ENCODE results near the gene TMEM267. TPM values are rescaled to one million over a fixed set of nuclear protein-coding genes. Genes with fewer than 3 reads are reported as not detected.

TMEM267 gene
- total and polyA plus RNA-seq, 2 of the 8 experiments (the other 6 are each of a cell fraction or from before 2014, with no cell fraction given): 4.8 to 6.2 TPM

DNA sequence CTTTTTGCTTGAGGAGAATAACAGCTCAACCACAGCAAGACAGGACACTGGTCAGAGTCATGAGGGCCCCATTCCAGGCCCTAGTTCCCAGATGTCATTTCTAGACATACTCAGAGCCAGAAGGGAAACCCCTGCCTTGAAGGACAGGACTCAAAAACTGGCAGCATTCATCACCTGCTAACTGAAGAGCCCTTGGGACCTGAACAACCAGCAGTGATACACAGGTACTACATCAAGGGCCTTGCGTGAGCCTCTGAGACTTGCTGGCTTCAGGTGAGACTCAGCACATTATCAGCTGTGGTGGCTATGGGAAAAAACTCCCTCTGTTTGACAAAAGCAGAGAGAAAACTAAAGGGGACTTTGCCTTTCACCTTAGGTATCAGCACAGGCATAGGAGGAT is 22.6 kb downstream of the TMEM267 start:
- FAIRE-seq (no peak), DNase-seq (ENCODE audit: low read depth in 1 of 2, low spot score in 2 of 2) (no peak)
- Histone ChIP-seq H4K20me1 (replicated peaks in 1 of 2; ENCODE audit: control insufficient read depth in 1 of 2, insufficient read depth in 2 of 2, low read length in 2 of 2) (no peaks in the 10 kb centered on the region), H3K23me2 (ENCODE audit: low read depth, low read length) (no peaks in the 10 kb centered on the region), H3K9ac (replicated peaks in 1 of 4; ENCODE audit: extremely low read depth in 1 of 4, low read depth in 3 of 4, low read length in 3 of 4) (no peak overlapping the region), H3K4me2 (ENCODE audit: insufficient read depth in 1 of 2, low read depth in 2 of 2, low read length in 2 of 2) (no peak overlapping the region), H3K23ac (ENCODE audit: insufficient read length) (no peak overlapping the region), H2BK15ac (ENCODE audit: low read length) (no peak overlapping the region), H3K18ac (ENCODE audit: extremely low read depth, low read length) (no peak overlapping the region), H3K14ac (ENCODE audit: insufficient read length) (no peak overlapping the region), H2BK120ac (replicated peaks; ENCODE audit: low read depth, low read length) (no peak overlapping the region), H3K9me3 (ENCODE audit: insufficient read depth in 2 of 2, low read depth in 1 of 2, low read length in 1 of 2) (peaks cover 9 to 10% of the 10 kb centered on the region in 2 experiments), H3K27me3 (replicated peaks in 1 of 4; ENCODE audit: control insufficient read depth in 3 of 4, extremely low read depth in 1 of 4, insufficient read depth in 3 of 4, low read length in 3 of 4) (no peaks in the 10 kb centered on the region), H2AK5ac (ENCODE audit: low read depth, low read length) (no peak overlapping the region), H2BK20ac (ENCODE audit: low read length) (no peak overlapping the region), H2BK12ac (ENCODE audit: low read depth, low read length) (no peak overlapping the region), H3K36me3 (ENCODE audit: control insufficient read depth in 2 of 4, insufficient read depth in 4 of 4, low read length in 3 of 4) (peaks cover 0 to 4% (median 0%) of the 10 kb centered on the region in 4 experiments; a peak in 2 of 8 replicates), H2BK5ac (ENCODE audit: low read depth, low read length) (no peak overlapping the region), H3K79me2 (ENCODE audit: control insufficient read depth in 1 of 2, insufficient read depth in 2 of 2, low read length in 2 of 2) (peaks cover 0 to 4% of the 10 kb centered on the region in 2 experiments; a peak in 1 of 4 replicates), H4K8ac (ENCODE audit: extremely low read depth, insufficient read depth, low read length) (no peak overlapping the region), H3K56ac (replicated peaks; ENCODE audit: insufficient read length, low read depth, low read length) (no peak overlapping the region), H3K79me1 (ENCODE audit: low read depth, low read length) (no peaks in the 10 kb centered on the region), H3K4ac (replicated peaks; ENCODE audit: insufficient read length, low read depth, low read length) (no peak overlapping the region), H3K4me3 (ENCODE audit: extremely low read depth in 1 of 4, insufficient read depth in 2 of 4, low read depth in 3 of 4, low read length in 4 of 4) (no peak overlapping the region), H3K27ac (ENCODE audit: low read depth, low read length) (no peak overlapping the region), H4K91ac (replicated peaks; ENCODE audit: insufficient read length, low read length) (no peak overlapping the region), H2AFZ (ENCODE audit: low read length) (no peak overlapping the region), H4K5ac (ENCODE audit: insufficient read length, low read depth, low read length) (no peak overlapping the region), H3K4me1 (replicated peaks in 1 of 4; ENCODE audit: control insufficient read depth in 3 of 4, insufficient read depth in 4 of 4, low read length in 3 of 4) (no peaks in the 10 kb centered on the region)
- CTCF ChIA-PET (ENCODE audit: partially characterized antibody): interaction anchor here (0.5 kb wide), 1 partner anchor 41 kb away, joined by 3 read pairs; no protein-coding TSS in a partner anchor
- 94% methylated on average over 1 of the region's 1 CpG; no CpG with 5 or more reads in 1 of the 2 experiments for WGBS, 2 experiments (ENCODE audit: extremely low coverage in 1 of 2, insufficient coverage in 1 of 2, insufficient read length in 1 of 2, insufficient replicate concordance in 2 of 2, low coverage in 1 of 2, low lambda C conversion rate in 2 of 2, missing lambda C conversion rate in 1 of 2)
- TF ChIP-seq EGR1 (IDR thresholded peaks at IDR 0.05; ENCODE audit: borderline replicate concordance, low read depth, low read length) (no peak), YY1 (IDR thresholded peaks at IDR 0.05; ENCODE audit: low read depth, low read length) (no peak), TEAD4 (IDR thresholded peaks at IDR 0.05; ENCODE audit: low read depth, low read length) (no peak), TCF12 (IDR thresholded peaks at IDR 0.05; ENCODE audit: low read depth, low read length) (no peak), ZNF274 (IDR thresholded peaks at IDR 0.05; ENCODE audit: borderline replicate concordance, extremely low read depth, low read length) (no peak), KDM1A (IDR thresholded peaks at IDR 0.05; ENCODE audit: borderline replicate concordance, low read length) (no peak), JUND (IDR thresholded peaks at IDR 0.05; ENCODE audit: low read length) (no peak), SP2 (IDR thresholded peaks at IDR 0.05; ENCODE audit: low read length) (no peak), HDAC6 (IDR thresholded peaks at IDR 0.05; ENCODE audit: low read depth, low read length) (no peak), SIRT6 (IDR thresholded peaks at IDR 0.05; ENCODE audit: low read length) (no peak), BCL11A (IDR thresholded peaks at IDR 0.05; ENCODE audit: low read depth in 2 of 2, low read length in 2 of 2) (no peak)
- TF ChIP-seq, protein P1, sequence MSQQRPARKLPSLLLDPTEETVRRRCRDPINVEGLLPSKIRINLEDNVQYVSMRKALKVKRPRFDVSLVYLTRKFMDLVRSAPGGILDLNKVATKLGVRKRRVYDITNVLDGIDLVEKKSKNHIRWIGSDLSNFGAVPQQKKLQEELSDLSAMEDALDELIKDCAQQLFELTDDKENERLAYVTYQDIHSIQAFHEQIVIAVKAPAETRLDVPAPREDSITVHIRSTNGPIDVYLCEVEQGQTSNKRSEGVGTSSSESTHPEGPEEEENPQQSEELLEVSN (IDR thresholded peaks at IDR 0.05): no peak
- POLR2A ChIA-PET (ENCODE audit: partially characterized antibody): no interaction called here

Data from H1 (cell line).